ENCODE data around the gene SLC1A5. TPM values are rescaled to one million over a fixed set of nuclear protein-coding genes. Genes with fewer than 3 reads are reported as not detected.

SLC1A5 gene
- polyA plus RNA-seq, 2 of the 4 experiments (the other 2 are of a cell fraction), result 184 to 302 TPM

- no peak for FAIRE-seq
- peaks cover 14% of the 10 kb centered on the region for H3K4me1 ChIP-seq
- H3K27ac ChIP-seq, result no peak overlapping the region
- no peak overlapping the region for H3K4me3 ChIP-seq
- CTCF ChIA-PET, result interaction anchor here (0.8 to 12.9 kb wide), 11 partner anchors 9 to 103 kb away, joined by 3 to 205 read pairs (median 4); no protein-coding TSS in a partner anchor
- no peak overlapping the region for H3K4me2 ChIP-seq
- no peak for DNase-seq (ENCODE audit: low read depth in 1 of 2, low spot score in 1 of 2)
- ATAC-seq, result no peak
- POLR2A ChIA-PET, result no interaction called here
- WGBS (ENCODE audit: missing lambda C conversion rate), result 93% methylated on average over 19 of the region's 19 CpGs
- TF ChIP-seq FOSB (CRISPR knock-in tag; IDR thresholded peaks at IDR 0.05) (no peak), EHF (CRISPR knock-in tag; IDR thresholded peaks at IDR 0.05) (no peak), CTCF (IDR thresholded peaks at IDR 0.05) (no peak), MYC (IDR thresholded peaks at IDR 0.05; ENCODE audit: borderline replicate concordance, low read length) (no peak)
- no peaks in the 10 kb centered on the region for H3K9me3 ChIP-seq
These were observed 50.6 kb downstream of the SLC1A5 start for GRCh38 chr19:46737761-46738171.

- H3K4me3 ChIP-seq, result no peak overlapping the region
- no peak overlapping the region for H3K27ac ChIP-seq
- no peak for TF ChIP-seq EHF (CRISPR knock-in tag; IDR thresholded peaks at IDR 0.05)
- TF ChIP-seq MAZ (IDR thresholded peaks at IDR 0.05; ENCODE audit: borderline replicate concordance, low read depth, low read length), result no peak
- no peak for TF ChIP-seq HMGXB4 (CRISPR knock-in tag; IDR thresholded peaks at IDR 0.05; ENCODE audit: borderline replicate concordance)
- no peak for TF ChIP-seq MAX (IDR thresholded peaks at IDR 0.05)
- no peak for TF ChIP-seq CBX8 (IDR thresholded peaks at IDR 0.05)
- peaks cover 18% of the 10 kb centered on the region for H3K4me1 ChIP-seq
- FAIRE-seq (no peak), ATAC-seq (no peak), DNase-seq (ENCODE audit: low read depth in 1 of 2, low spot score in 1 of 2) (no peak)
- 86% methylated on average over 7 of the region's 7 CpGs for WGBS (ENCODE audit: missing lambda C conversion rate)
- POLR2A ChIA-PET, result no interaction called here
- no peaks in the 10 kb centered on the region for H3K9me3 ChIP-seq
- CTCF ChIA-PET, result interaction anchor here (0.8 to 12.9 kb wide), 11 partner anchors 9 to 103 kb away, joined by 3 to 205 read pairs (median 4); no protein-coding TSS in a partner anchor
- no peak overlapping the region for H3K4me2 ChIP-seq
These were observed 51.1 kb downstream of the SLC1A5 start for GRCh38 chr19:46737298-46737654.

GRCh38 chr19:46736531-46737297, 51.7 kb downstream of the SLC1A5 start:
- H3K4me1 ChIP-seq, result peaks cover 24% of the 10 kb centered on the region
- CTCF ChIA-PET, result interaction anchor here (0.8 to 12.9 kb wide), 13 partner anchors 8 to 104 kb away, joined by 3 to 205 read pairs (median 4); partner anchors contain the start of gene DACT3
- no peak overlapping the region for H3K27ac ChIP-seq
- H3K4me2 ChIP-seq, result no peak overlapping the region
- no peaks in the 10 kb centered on the region for H3K9me3 ChIP-seq
- ATAC-seq (no peak), FAIRE-seq (no peak), DNase-seq (ENCODE audit: low read depth in 1 of 2, low spot score in 1 of 2) (no peak)
- POLR2A ChIA-PET, result no interaction called here
- TF ChIP-seq POLR2AphosphoS2 (conservative IDR thresholded peaks at IDR 0.05; ENCODE audit: low read length) (no peak), SMC3 (IDR thresholded peaks at IDR 0.05) (no peak), CTCF (IDR thresholded peaks at IDR 0.05) (no peak), HOXA7 (CRISPR knock-in tag; IDR thresholded peaks at IDR 0.05) (no peak), ZC3H11A (IDR thresholded peaks at IDR 0.05) (no peak), E2F6 (IDR thresholded peaks at IDR 0.05; ENCODE audit: borderline replicate concordance, low read depth) (no peak), RAD21 (conservative IDR thresholded peaks at IDR 0.05 in 1 of 2, IDR thresholded peaks at IDR 0.05 in 1 of 2) (no peak), MAFK (IDR thresholded peaks at IDR 0.05; ENCODE audit: partially characterized antibody) (no peak), CBX8 (IDR thresholded peaks at IDR 0.05) (no peak), ZFP36 (IDR thresholded peaks at IDR 0.05; ENCODE audit: borderline replicate concordance, partially characterized antibody) (no peak), FOXS1 (CRISPR knock-in tag; IDR thresholded peaks at IDR 0.05) (no peak), GATA3 (IDR thresholded peaks at IDR 0.05; ENCODE audit: borderline replicate concordance) (no peak), NFE2L2 (conservative IDR thresholded peaks at IDR 0.05; ENCODE audit: low read length) (no peak), HEYL (CRISPR knock-in tag; IDR thresholded peaks at IDR 0.05) (no peak), NPAS2 (CRISPR knock-in tag; IDR thresholded peaks at IDR 0.05; ENCODE audit: borderline replicate concordance) (no peak), HOXB13 (CRISPR knock-in tag; IDR thresholded peaks at IDR 0.05; ENCODE audit: low read depth) (no peak), USF2 (IDR thresholded peaks at IDR 0.05) (no peak), JUNB (IDR thresholded peaks at IDR 0.05) (no peak), CHD4 (IDR thresholded peaks at IDR 0.05; ENCODE audit: borderline replicate concordance) (no peak), ESRRA (IDR thresholded peaks at IDR 0.05; ENCODE audit: borderline replicate concordance, low read length) (no peak)
- H3K4me3 ChIP-seq, result no peak overlapping the region
- WGBS (ENCODE audit: missing lambda C conversion rate), result 90% methylated on average over 22 of the region's 22 CpGs

Data from A549 (cell line).